HG03457 (cell line): ENCODE data around the gene SLPI.

Experiments
- ATAC-seq: cut with Tn5 transposase; IDR thresholded peaks from one replicate; pipeline ENCODE4 v1.9.1; 2021; ENCODE audit warnings: moderate number of reproducible peaks; ENCODE audit not compliant: unreplicated experiment

The SLPI gene

GRCh38 chr20:45275338-45275737 is 21.0 kb upstream of the SLPI start:
- ATAC-seq, result no peak

GRCh38 chr20:45269754-45270270 is 15.4 kb upstream of the SLPI start:
- ATAC-seq, result no peak

- no peak for ATAC-seq
Measured at GRCh38 chr20:45269056-45269455, 14.7 kb upstream of the SLPI start.

- ATAC-seq, result no peak
Measured at GRCh38 chr20:45268531-45268930, 14.2 kb upstream of the SLPI start.

GRCh38 chr20:45266977-45267376 is 12.6 kb upstream of the SLPI start:
- no peak for ATAC-seq

- ATAC-seq, result no peak
Measured at GRCh38 chr20:45263556-45264266, 9.3 kb upstream of the SLPI start.

GRCh38 chr20:45258664-45259063 is 4.3 kb upstream of the SLPI start:
- ATAC-seq, result no peak

GRCh38 chr20:45258259-45258658 is 3.9 kb upstream of the SLPI start:
- no peak for ATAC-seq

GRCh38 chr20:45257711-45258110 is 3.3 kb upstream of the SLPI start:
- no peak for ATAC-seq

GRCh38 chr20:45257161-45257560 is 2.8 kb upstream of the SLPI start:
- ATAC-seq, result no peak

- no peak for ATAC-seq
Measured at GRCh38 chr20:45253261-45253660, 1.1 kb downstream of the SLPI start.

- ATAC-seq, result no peak
Measured at GRCh38 chr20:45251884-45252560, 2.3 kb downstream of the SLPI start.

GRCh38 chr20:45248609-45249008 is 5.8 kb downstream of the SLPI start:
- no peak for ATAC-seq

- no peak for ATAC-seq
Measured at GRCh38 chr20:45247865-45248264, 6.5 kb downstream of the SLPI start.

GRCh38 chr20:45246109-45246508 is 8.3 kb downstream of the SLPI start:
- no peak for ATAC-seq

- no peak for ATAC-seq
Measured at GRCh38 chr20:45238139-45238538, 16.2 kb downstream of the SLPI start.

- ATAC-seq, result no peak
Measured at GRCh38 chr20:45235995-45236394, 18.4 kb downstream of the SLPI start.

- ATAC-seq, result no peak
Measured at GRCh38 chr20:45230631-45231030, 23.7 kb downstream of the SLPI start.

- no peak for ATAC-seq
Measured at GRCh38 chr20:45229264-45230056, 24.9 kb downstream of the SLPI start.

- no peak for ATAC-seq
Measured at GRCh38 chr20:45226287-45226686, 28.1 kb downstream of the SLPI start.

GRCh38 chr20:45223136-45223535 is 31.2 kb downstream of the SLPI start:
- ATAC-seq, result no peak

- no peak for ATAC-seq
Measured at GRCh38 chr20:45221076-45221475, 33.3 kb downstream of the SLPI start, which contains the start of gene SEMG2. SEMG2 (plus strand) TSS chr20:45221373; CDS start chr20:45221390, 17 bp downstream.
